Kidney epithelial cell (primary cell): ENCODE data around the gene PRKAR2A. TPM values are rescaled to one million over a fixed set of nuclear protein-coding genes. Genes with fewer than 3 reads are reported as not detected.

Source experiments
- DNase-seq: peaks from one replicate; pipeline ENCODE4 v3.0.0-alpha.2; 2010; ENCODE audit warnings: low read depth
- H3K27me3 ChIP-seq: 2 replicates; pipeline ENCODE4 v1.6.0; 2011; ENCODE audit warnings: low read length; ENCODE audit not compliant: control insufficient read depth, insufficient read depth
- H3K36me3 ChIP-seq: 2 replicates; pipeline ENCODE4 v1.5.1; 2011; ENCODE audit warnings: low read length; ENCODE audit not compliant: control insufficient read depth, insufficient read depth
- H3K4me3 ChIP-seq: 2 replicates; pipeline ENCODE4 v1.5.1; 2011; ENCODE audit warnings: low read depth, mild to moderate bottlenecking, control low read depth, low read length
- total RNA-seq: library from RNA; depleted of rRNA; stranded (reverse); fragments of >200 nt; gene quantifications from 2 replicates; pipeline ENCODE4 v1.2.3, GENCODE V29; 2015
- TF ChIP-seq, protein P1 (sequence below): IDR thresholded peaks from 2 replicates; pipeline ENCODE4 v1.5.1; 2011; ENCODE audit warnings: mild to moderate bottlenecking, moderate library complexity, low read length, control low read depth, inconsistent platforms; ENCODE audit not compliant: insufficient read depth, poor library complexity, severe bottlenecking

Gene PRKAR2A
- total RNA-seq, 1 donor from 2014 or later, result 27.5 TPM

DNA sequence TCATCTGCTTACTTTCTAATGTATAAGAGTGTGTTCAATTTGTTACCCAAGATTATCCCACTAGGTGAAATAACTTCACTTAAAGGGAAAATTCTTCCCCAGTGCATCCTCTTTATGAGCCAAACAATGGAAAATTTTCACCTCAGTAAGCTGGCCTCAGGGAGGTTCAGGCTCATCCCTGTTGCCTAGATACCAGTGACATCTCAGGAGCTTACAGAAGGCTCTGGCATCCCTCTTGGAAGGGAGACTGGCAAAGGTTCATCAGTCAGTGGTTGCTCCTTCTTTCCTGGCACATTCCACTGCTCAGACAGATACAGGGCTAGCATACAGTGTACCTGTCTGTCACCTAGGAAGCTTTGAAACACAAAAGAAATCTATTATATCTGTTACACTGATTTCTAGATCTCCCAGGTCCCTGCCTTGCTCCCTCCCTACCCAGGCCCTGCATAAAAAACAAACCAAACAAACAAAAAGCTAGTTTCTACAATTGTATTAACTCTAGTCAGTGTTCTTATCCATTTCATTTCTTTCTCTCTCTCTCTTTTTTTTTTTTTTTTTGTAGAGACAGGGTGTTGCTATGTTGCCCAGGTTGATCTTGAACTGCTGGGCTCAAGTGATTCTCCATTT is 132.4 kb downstream of the PRKAR2A start:
- no peaks in the 10 kb centered on the region for H3K36me3 ChIP-seq
- DNase-seq, result no peak
- TF ChIP-seq, protein P1, sequence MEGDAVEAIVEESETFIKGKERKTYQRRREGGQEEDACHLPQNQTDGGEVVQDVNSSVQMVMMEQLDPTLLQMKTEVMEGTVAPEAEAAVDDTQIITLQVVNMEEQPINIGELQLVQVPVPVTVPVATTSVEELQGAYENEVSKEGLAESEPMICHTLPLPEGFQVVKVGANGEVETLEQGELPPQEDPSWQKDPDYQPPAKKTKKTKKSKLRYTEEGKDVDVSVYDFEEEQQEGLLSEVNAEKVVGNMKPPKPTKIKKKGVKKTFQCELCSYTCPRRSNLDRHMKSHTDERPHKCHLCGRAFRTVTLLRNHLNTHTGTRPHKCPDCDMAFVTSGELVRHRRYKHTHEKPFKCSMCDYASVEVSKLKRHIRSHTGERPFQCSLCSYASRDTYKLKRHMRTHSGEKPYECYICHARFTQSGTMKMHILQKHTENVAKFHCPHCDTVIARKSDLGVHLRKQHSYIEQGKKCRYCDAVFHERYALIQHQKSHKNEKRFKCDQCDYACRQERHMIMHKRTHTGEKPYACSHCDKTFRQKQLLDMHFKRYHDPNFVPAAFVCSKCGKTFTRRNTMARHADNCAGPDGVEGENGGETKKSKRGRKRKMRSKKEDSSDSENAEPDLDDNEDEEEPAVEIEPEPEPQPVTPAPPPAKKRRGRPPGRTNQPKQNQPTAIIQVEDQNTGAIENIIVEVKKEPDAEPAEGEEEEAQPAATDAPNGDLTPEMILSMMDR, result no peak
- H3K4me3 ChIP-seq, result peak overlapping the region; percentile 99
- no peaks in the 10 kb centered on the region for H3K27me3 ChIP-seq

DNA sequence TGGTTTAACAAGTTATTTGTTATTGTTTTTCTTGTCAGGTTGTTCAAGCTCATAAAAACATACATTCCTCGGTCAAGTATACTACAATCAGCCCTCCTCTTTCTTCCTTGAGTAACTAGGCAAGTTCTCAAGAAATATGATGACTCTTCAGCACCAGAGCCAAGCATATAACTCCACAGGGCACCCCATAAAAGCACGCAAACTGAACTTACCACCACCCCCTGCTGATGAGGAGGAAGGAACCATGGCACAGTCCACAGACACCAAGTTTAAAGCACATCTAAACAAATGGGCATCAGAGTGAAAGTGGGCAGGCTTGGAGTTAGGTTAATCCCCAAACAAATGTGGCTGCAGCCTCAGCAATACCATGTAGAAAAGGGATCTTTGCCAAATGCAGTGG is 135.9 kb downstream of the PRKAR2A start:
- Histone ChIP-seq H3K36me3 (no peaks in the 10 kb centered on the region), H3K4me3 (no peak overlapping the region), H3K27me3 (no peaks in the 10 kb centered on the region)
- TF ChIP-seq, protein P1, result no peak
- no peak for DNase-seq

DNA sequence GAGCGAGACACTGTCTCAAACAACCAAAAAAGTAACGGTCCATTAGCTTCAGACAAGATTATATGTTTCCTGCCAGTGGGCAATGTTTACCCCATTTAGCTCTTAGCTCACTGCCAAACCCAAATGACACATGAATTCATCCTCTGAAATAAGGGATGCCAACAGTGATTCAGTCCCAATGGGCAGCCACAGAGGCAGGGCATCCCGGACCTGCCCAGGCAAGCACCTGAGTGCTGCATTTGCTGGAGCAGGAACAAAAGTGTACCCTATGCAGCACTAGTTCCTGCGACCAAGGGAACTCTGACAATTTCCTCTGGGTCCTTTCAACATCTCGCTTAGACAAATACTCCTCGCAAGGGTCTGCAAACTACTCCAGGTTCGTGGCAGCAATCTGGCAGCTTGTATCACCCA is 138.6 kb downstream of the PRKAR2A start:
- no peak for DNase-seq
- TF ChIP-seq, protein P1, result no peak
- no peak overlapping the region for H3K4me3 ChIP-seq
- peaks cover 1% of the 10 kb centered on the region for H3K36me3 ChIP-seq
- H3K27me3 ChIP-seq, result no peaks in the 10 kb centered on the region

GRCh38 chr3:48708481-48708889 is 139.2 kb downstream of the PRKAR2A start:
- TF ChIP-seq, protein P1, result no peak
- Histone ChIP-seq H3K36me3 (peaks cover 1% of the 10 kb centered on the region), H3K27me3 (no peaks in the 10 kb centered on the region), H3K4me3 (no peak overlapping the region)
- no peak for DNase-seq

DNA sequence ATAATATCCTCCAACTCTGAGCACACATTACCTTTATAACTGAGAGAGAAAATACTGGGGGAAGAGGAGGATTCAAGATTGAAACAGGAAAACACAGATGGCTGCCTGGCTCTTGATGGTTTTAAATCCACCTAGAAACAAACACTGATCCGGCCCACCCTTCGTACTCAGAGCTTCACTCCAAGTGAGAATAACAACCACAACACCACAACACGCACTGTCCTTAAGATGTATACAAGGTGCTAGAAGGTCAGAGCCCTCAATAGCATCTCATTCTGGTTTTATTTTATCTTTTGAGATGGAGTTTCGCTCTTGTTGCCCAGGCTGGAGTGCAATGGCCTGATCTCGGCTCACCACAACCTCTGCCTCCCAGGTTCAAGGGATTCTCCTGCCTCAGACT is 140.5 kb downstream of the PRKAR2A start:
- H3K27me3 ChIP-seq, result no peaks in the 10 kb centered on the region
- TF ChIP-seq, protein P1, result no peak
- H3K4me3 ChIP-seq, result no peak overlapping the region
- DNase-seq, result no peak
- H3K36me3 ChIP-seq, result peaks cover 1% of the 10 kb centered on the region

DNA sequence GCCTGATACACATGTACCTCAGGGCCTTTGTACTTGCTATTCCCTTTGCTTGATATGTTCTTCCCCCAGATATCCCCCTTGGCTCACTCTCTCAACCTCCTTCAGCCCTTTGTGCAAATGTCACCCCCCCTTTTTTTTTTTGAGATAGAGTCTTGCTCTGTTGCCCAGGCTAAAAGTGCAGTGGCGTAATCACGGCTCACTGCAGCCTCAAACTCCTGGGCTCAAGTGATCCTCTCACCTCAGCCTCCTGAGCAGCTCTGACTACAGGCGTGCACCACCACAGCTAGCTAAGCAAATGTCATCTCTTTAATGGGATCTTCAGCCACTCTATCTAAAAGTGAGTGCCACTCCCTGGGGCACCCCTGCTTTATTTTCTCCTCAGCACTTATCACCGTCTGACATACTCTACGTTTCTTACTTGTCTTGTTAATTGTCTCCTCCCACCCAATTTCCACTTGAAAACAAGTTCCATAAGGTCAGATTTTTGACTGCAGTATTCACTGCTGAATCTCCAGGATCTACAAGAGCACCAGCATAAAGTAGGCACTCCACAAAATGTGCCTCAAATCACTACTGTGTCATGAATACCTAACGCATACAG is 145.3 kb downstream of the PRKAR2A start:
- peaks cover 1% of the 10 kb centered on the region for H3K36me3 ChIP-seq
- no peaks in the 10 kb centered on the region for H3K27me3 ChIP-seq
- H3K4me3 ChIP-seq, result no peak overlapping the region
- no peak for DNase-seq
- TF ChIP-seq, protein P1, result no peak
